Transverse colon (tissue), 4 donors: ENCODE data around the gene SSTR5. TPM values are rescaled to one million over a fixed set of nuclear protein-coding genes. Genes with fewer than 3 reads are reported as not detected.

ENCODE experiments used
- DNase-seq: peaks from one replicate; pipeline ENCODE4 v3.0.0-alpha.2; 2019
- H3K27ac ChIP-seq, 4 donors: fragments of 200-600 bp; sonication (generic); 2 replicates each; pipeline ENCODE4 v1.5.1; 2016 to 2018; ENCODE audit warnings: inconsistent platforms in 4 of 4
- H3K27me3 ChIP-seq: fragments of 200-600 bp; sonication (generic); 2 replicates; pipeline ENCODE4 v1.5.1; 2017; ENCODE audit warnings: inconsistent platforms
- H3K36me3 ChIP-seq, 4 donors: fragments of 200-600 bp; sonication (generic); 2 replicates each; pipeline ENCODE4 v1.5.1; 2017 to 2019; ENCODE audit warnings: inconsistent platforms in 4 of 4
- H3K4me1 ChIP-seq, 4 donors: fragments of 200-600 bp; sonication (generic); 2 replicates each; pipeline ENCODE4 v1.5.1; 2017 to 2020; ENCODE audit warnings: inconsistent platforms in 4 of 4
- H3K4me3 ChIP-seq, 4 donors: fragments of 200-600 bp; sonication (generic); 1 replicate in 1 of 4; 2 replicates in 3 of 4; pipeline versions ENCODE4 v1.5.1 to v1.6.1; 2017 to 2019; ENCODE audit warnings: inconsistent platforms in 4 of 4
- H3K9me3 ChIP-seq, 2 donors: fragments of 200-600 bp; sonication (generic); 2 replicates each; pipeline ENCODE4 v1.5.1; 2017 to 2019; ENCODE audit warnings: inconsistent platforms in 2 of 2
- EP300 ChIP-seq: sonication (generic); formaldehyde crosslinking; IDR thresholded peaks from one replicate; pipeline ENCODE4 v1.6.1; 2017; ENCODE audit warnings: antibody characterized with exemption, low read depth
- POLR2A ChIP-seq: fragments of 450-650 bp; IDR thresholded peaks from one replicate; pipeline ENCODE4 v1.6.1; 2016; ENCODE audit warnings: antibody characterized with exemption, mild to moderate bottlenecking, moderate library complexity
- POLR2AphosphoS5 ChIP-seq, 3 donors: sonication (generic); formaldehyde crosslinking; IDR thresholded peaks; one replicate each; pipeline ENCODE4 v1.6.1; 2016; ENCODE audit warnings: antibody characterized with exemption in 3 of 3
- WGBS, 2 donors: methylation state at CpG; one replicate each; pipeline ENCODE4 v1.1.5; 2018; ENCODE audit warnings: low coverage in 1 of 2; 5-methylcytosine and 5-hydroxymethylcytosine counted together
- in situ Hi-C, 4 donors: fragments of 200-750 bp; cut with MboI; loops; one replicate each; pipeline versions ENCODE4 v1.15.0 to v1.15.1; 2017; ENCODE audit warnings: low sequenced_read_pairs in 3 of 4, low pct_ligation_motif_present in 1 of 4, low pct_unique_long_range_greater_than_20kb in 1 of 4
- intact Hi-C: fragments of 100-400 bp; cut with DNase I; formaldehyde crosslinking; loops from one replicate; pipeline ENCODE4 v1.15.1; 2023; ENCODE audit warnings: low total_unique reads
- total RNA-seq, 4 donors: library from RNA; depleted of rRNA; stranded (reverse); fragments of >200 nt; gene quantifications; one replicate each; pipeline ENCODE4 v1.1.0, GENCODE V29; 2016
- TF ChIP-seq, protein P1 (sequence below), 5 experiments: fragments of 200-600 bp in 3 of 5; fragments of 450-650 bp in 2 of 5; sonication (generic) in 3 of 5; IDR thresholded peaks; 1 replicate in 2 of 5; 2 replicates in 3 of 5; pipeline ENCODE4 v1.5.1; 2016 to 2017; ENCODE audit warnings: antibody characterized with exemption in 5 of 5, inconsistent platforms in 3 of 5, mild to moderate bottlenecking in 2 of 5, moderate library complexity in 1 of 5

Gene SSTR5
- total RNA-seq, 4 donors from 2014 or later: not detected

DNA sequence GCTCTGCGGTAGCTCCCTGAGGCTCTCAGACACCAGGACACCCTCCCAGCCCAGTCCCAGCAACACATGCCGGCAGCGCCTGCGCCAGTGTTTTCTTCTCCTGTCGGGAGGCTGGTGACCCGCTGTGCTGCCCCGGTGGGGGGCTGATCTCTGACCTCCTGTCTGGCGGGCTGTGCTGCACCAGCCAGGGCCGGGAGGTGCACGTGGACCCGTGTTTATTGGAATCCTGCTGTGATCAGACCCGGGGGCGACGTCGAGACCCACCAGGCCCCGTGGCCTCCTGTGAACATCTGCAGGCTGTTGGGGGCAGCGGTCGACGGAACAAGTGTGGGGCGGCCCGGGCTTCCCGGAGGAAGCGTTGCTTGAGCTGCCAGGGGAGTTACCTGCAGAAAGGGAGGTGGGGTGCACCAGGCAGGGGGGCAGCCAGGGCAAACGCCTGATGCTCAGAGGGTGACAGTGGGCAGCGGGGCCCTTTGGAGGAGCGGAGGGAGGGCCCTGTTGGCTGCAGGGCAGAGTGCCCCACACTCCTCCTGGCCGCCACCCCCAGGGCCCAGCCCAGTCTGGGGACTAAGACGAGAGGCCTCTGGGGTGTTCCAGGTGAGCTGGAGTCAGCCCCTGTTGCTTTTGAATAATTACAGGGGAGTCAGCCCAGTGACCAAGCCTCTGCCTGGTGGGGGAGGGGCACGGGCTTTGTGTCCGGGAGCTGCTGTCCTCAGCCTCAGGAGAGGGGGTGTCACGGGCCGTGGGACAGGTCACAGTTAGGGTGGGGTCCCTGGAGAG is 2.3 kb upstream of the SSTR5 start:
- in situ Hi-C loops: loop anchor here in 2 of 4 donors (25.0 kb wide), 1 partner anchor 258 kb away; the partner anchor contains the start of gene GNG13 (in 2 of the 2)
- no peaks in the 10 kb centered on the region for H3K9me3 ChIP-seq
- intact Hi-C loops: no loop called here
- no peaks in the 10 kb centered on the region for H3K4me1 ChIP-seq
- H3K36me3 ChIP-seq: no peaks in the 10 kb centered on the region
- TF ChIP-seq POLR2AphosphoS5 (IDR thresholded peaks at IDR 0.05) (no peak), EP300 (no peak), POLR2A (no peak)
- TF ChIP-seq, protein P1, sequence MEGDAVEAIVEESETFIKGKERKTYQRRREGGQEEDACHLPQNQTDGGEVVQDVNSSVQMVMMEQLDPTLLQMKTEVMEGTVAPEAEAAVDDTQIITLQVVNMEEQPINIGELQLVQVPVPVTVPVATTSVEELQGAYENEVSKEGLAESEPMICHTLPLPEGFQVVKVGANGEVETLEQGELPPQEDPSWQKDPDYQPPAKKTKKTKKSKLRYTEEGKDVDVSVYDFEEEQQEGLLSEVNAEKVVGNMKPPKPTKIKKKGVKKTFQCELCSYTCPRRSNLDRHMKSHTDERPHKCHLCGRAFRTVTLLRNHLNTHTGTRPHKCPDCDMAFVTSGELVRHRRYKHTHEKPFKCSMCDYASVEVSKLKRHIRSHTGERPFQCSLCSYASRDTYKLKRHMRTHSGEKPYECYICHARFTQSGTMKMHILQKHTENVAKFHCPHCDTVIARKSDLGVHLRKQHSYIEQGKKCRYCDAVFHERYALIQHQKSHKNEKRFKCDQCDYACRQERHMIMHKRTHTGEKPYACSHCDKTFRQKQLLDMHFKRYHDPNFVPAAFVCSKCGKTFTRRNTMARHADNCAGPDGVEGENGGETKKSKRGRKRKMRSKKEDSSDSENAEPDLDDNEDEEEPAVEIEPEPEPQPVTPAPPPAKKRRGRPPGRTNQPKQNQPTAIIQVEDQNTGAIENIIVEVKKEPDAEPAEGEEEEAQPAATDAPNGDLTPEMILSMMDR (IDR thresholded peaks at IDR 0.05): no peak
- H3K27ac ChIP-seq: no peak overlapping the region
- H3K4me3 ChIP-seq: no peak overlapping the region
- WGBS, 2 donors: 34% methylated on average over 25 of the region's 32 CpGs; no CpG with 5 or more reads in 1 of the 2 donors
- DNase-seq: no peak
- peaks cover 99% of the 10 kb centered on the region for H3K27me3 ChIP-seq

DNA sequence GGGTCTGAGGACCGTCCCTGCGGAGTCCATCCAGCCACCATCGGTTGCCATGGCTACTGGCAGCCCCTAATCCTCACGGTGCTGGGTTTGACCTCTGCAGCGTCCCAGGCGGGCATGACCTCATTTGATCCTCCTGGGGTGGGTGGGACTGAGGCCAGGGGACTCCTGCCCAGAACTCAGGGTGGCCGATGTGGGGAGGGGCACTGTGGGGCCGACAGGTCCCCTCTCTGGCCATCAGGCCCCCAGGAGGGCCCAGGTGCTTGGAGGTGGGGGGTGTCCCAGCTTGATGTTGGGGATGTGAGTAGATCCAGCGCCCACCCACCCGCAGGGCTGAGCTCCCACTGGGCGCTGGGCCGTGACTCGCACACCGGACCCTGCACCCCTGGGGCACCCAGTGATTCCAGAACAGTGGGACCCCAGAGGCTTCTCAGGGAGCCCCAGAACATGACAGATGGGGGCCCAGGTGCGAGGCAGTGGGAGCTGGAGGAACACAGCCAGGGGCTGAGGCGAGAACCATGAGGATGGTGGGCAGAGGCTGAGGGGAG is 1.6 kb upstream of the SSTR5 start:
- H3K27me3 ChIP-seq: peaks cover 96% of the 10 kb centered on the region

DNA sequence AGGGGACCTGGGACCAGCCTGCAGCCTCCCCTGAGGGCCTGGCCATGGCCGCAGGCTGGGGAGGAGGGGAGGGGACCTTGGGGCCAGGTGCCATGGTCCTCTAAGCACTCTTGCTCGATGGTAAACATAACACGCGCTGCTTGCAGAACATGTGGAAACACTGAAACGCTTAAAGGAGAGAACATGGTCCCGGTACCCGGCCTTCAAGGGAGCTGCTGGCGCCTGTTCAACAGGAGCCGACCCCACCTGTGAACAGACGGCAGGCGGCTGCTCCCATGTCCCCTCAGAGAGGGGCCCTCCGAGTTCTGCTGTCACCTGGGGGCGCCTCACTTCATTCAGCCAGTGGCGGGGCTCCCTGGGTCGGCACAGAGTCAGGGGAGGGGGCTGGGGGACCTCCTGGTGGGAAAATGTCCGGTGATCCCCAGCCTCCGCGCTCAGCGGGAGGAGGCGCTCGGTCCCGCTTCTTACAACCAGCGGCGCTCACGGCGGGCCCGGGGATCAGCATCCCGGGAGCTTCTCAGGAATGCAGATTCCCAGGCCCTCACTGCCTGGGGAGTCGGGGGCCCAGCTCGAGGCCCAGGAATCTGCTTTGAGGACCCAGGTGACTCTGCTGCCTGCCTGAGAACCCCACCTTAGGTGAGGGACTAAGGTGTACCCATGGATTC is 854 bp upstream of the SSTR5 start:
- DNase-seq: no peak
- Histone ChIP-seq H3K27ac (no peak overlapping the region), H3K36me3 (no peaks in the 10 kb centered on the region), H3K4me1 (no peaks in the 10 kb centered on the region), H3K27me3 (peaks cover 93% of the 10 kb centered on the region), H3K4me3 (no peak overlapping the region), H3K9me3 (no peaks in the 10 kb centered on the region)
- intact Hi-C loops (no loop called here), in situ Hi-C loops (loop anchor here in 2 of 4 donors (25.0 kb wide), 1 partner anchor 259 kb away; the partner anchor contains the start of gene GNG13 (in 2 of the 2))
- TF ChIP-seq EP300: no peak
- TF ChIP-seq POLR2A: no peak
- TF ChIP-seq, protein P1 (IDR thresholded peaks at IDR 0.05): no peak
- no peak for TF ChIP-seq POLR2AphosphoS5 (IDR thresholded peaks at IDR 0.05)
- WGBS, 2 donors: 20% methylated on average over 10 of the region's 30 CpGs; no CpG with 5 or more reads in 1 of the 2 donors

More for the DNA sequence above, 1.6 kb upstream of the SSTR5 start:
- no peaks in the 10 kb centered on the region for H3K4me1 ChIP-seq
- WGBS, 2 donors: 35% methylated on average over 16 of the region's 16 CpGs; no CpG with 5 or more reads in 1 of the 2 donors
- TF ChIP-seq, protein P1 (IDR thresholded peaks at IDR 0.05): no peak
- TF ChIP-seq POLR2A (no peak), EP300 (no peak), POLR2AphosphoS5 (IDR thresholded peaks at IDR 0.05) (no peak)
- in situ Hi-C loops: loop anchor here in 2 of 4 donors (25.0 kb wide), 1 partner anchor 259 kb away; the partner anchor contains the start of gene GNG13 (in 2 of the 2)
- no peaks in the 10 kb centered on the region for H3K9me3 ChIP-seq
- intact Hi-C loops: no loop called here
- H3K36me3 ChIP-seq: no peaks in the 10 kb centered on the region
- no peak overlapping the region for H3K4me3 ChIP-seq
- DNase-seq: no peak
- H3K27ac ChIP-seq: no peak overlapping the region

DNA sequence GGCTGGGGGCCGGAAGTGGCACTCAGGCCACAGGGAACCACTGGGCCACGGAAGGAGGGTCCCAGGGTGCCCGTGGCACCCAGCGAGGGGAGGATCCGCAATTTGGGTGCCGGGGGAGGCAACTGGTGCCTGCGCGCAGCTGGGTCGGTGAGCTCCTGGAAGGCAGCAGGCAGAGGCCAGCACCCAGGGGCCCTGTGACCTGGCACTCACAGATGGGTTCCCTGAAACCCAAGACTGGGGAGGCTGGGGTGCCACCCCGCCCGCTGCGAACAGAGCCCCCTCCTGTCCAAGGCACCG is 663 bp downstream of the SSTR5 start:
- Histone ChIP-seq H3K9me3 (no peaks in the 10 kb centered on the region), H3K4me3 (no peak overlapping the region), H3K27ac (no peak overlapping the region), H3K36me3 (no peaks in the 10 kb centered on the region), H3K27me3 (peaks cover 93% of the 10 kb centered on the region), H3K4me1 (peaks cover 0 to 3% (median 2%) of the 10 kb centered on the region in 4 donors)
- in situ Hi-C loops (loop anchor here in 2 of 4 donors (25.0 kb wide), 1 partner anchor 261 kb away; the partner anchor contains the start of gene GNG13 (in 2 of the 2)), intact Hi-C loops (no loop called here)
- WGBS, 2 donors: 77% methylated on average over 7 of the region's 13 CpGs; no CpG with 5 or more reads in 1 of the 2 donors
- no peak for DNase-seq
- TF ChIP-seq POLR2A: no peak
- no peak for TF ChIP-seq POLR2AphosphoS5 (IDR thresholded peaks at IDR 0.05)
- no peak for TF ChIP-seq EP300
- TF ChIP-seq, protein P1 (IDR thresholded peaks at IDR 0.05): no peak
